Measurements from ENCODE around the gene CACNG4. TPM values are rescaled to one million over a fixed set of nuclear protein-coding genes. Genes with fewer than 3 reads are reported as not detected.

The CACNG4 gene
- total RNA-seq, 1 experiment from 2014 or later: 6.3 TPM

- no peaks in the 10 kb centered on the region for H3K9me3 ChIP-seq (ENCODE audit: control insufficient read depth, low read depth, low read length)
- H4K91ac ChIP-seq (ENCODE audit: insufficient read length, low read depth, low read length): no peak overlapping the region
- no peak overlapping the region for H3K56ac ChIP-seq (ENCODE audit: insufficient read length, low read depth, low read length)
- peak overlapping the region in 1 of 3 experiments; percentile 94; a peak in 3 of 7 replicates for H3K27ac Mint-ChIP-seq
- H3T11ph ChIP-seq (ENCODE audit: low read length): no peak overlapping the region
- peaks cover 13% of the 10 kb centered on the region for H3K4me1 ChIP-seq (ENCODE audit: insufficient read depth, low read length)
- no peak overlapping the region for H2BK120ac ChIP-seq (ENCODE audit: low read depth, low read length, poor library complexity, severe bottlenecking)
- no peak overlapping the region for H4K8ac ChIP-seq (replicated peaks; ENCODE audit: insufficient read length, low read depth, low read length)
- H3K79me1 ChIP-seq (ENCODE audit: insufficient read depth, low read depth, low read length, poor library complexity, severe bottlenecking): no peaks in the 10 kb centered on the region
- H3K4ac ChIP-seq (ENCODE audit: low read depth, low read length): no peak overlapping the region; the same call in 1 of the 2 replicates
- no peak for TF ChIP-seq CTCF (conservative IDR thresholded peaks at IDR 0.05)
- no peak overlapping the region for H3K4me2 ChIP-seq (ENCODE audit: insufficient read depth, insufficient read length, low read length)
- H2BK15ac ChIP-seq (ENCODE audit: low read depth, low read length): no peak overlapping the region
- H3K79me2 ChIP-seq (ENCODE audit: insufficient read depth, low read length): no peaks in the 10 kb centered on the region
- no CpG with 5 or more reads among the region's 6 CpGs for WGBS (ENCODE audit: extremely low coverage, insufficient read length, low lambda C conversion rate)
- DNase-seq: no peak
- peak overlapping the region in 1 of 2 experiments; percentile 6; a peak in 1 of 5 replicates for H3K4me3 Mint-ChIP-seq
- H3K23me2 ChIP-seq (ENCODE audit: insufficient read length, low read depth, low read length, poor library complexity, severe bottlenecking): no peaks in the 10 kb centered on the region
- peaks cover 34 to 37% of the 10 kb centered on the region in 2 experiments for H3K4me1 Mint-ChIP-seq
- H3K14ac ChIP-seq (ENCODE audit: insufficient read depth, low read length): no peak overlapping the region
- H2BK20ac ChIP-seq (ENCODE audit: low read depth, low read length, poor library complexity, severe bottlenecking): no peak overlapping the region
- H3K9me3 Mint-ChIP-seq: peaks cover 13 to 14% of the 10 kb centered on the region in 2 experiments
- H2BK12ac ChIP-seq (ENCODE audit: insufficient read length, low read depth, low read length): no peak overlapping the region
- no peak overlapping the region for H4K5ac ChIP-seq (ENCODE audit: insufficient read length, low read depth, low read length)
- H3K27me3 Mint-ChIP-seq (ENCODE audit: low read depth): peaks cover 15% of the 10 kb centered on the region
- H3K23ac ChIP-seq (ENCODE audit: insufficient read length, low read depth, low read length): no peak overlapping the region
- no peak overlapping the region for H2BK5ac ChIP-seq (ENCODE audit: insufficient read length, low read length)
- H3K9ac ChIP-seq (ENCODE audit: extremely low read depth, insufficient read length, low read length): no peak overlapping the region
- no peaks in the 10 kb centered on the region for H3K27me3 ChIP-seq (ENCODE audit: insufficient read depth, low read length)
- no peak overlapping the region for H3K27ac ChIP-seq (ENCODE audit: insufficient read length, low read depth, low read length)
- no peak overlapping the region for H2AFZ ChIP-seq (ENCODE audit: low read length)
- no peaks in the 10 kb centered on the region for H4K20me1 ChIP-seq (ENCODE audit: control insufficient read depth, insufficient read depth, insufficient read length)
- peak overlapping the region; percentile 77 for H3K18ac ChIP-seq (ENCODE audit: insufficient read length, low read depth, low read length)
- H3K36me3 Mint-ChIP-seq (ENCODE audit: insufficient read depth in 1 of 3, low read depth in 3 of 3): peaks cover 2 to 18% (median 4%) of the 10 kb centered on the region in 3 experiments; a peak in 6 of 7 replicates
- no peak overlapping the region for H2AK5ac ChIP-seq (ENCODE audit: insufficient read length, low read length)
Observed at GRCh38 chr17:66950886-66951604, 13.5 kb upstream of the CACNG4 start.

All from H9 (cell line).